ENCODE data around the gene CDC42BPA. TPM values are rescaled to one million over a fixed set of nuclear protein-coding genes. Genes with fewer than 3 reads are reported as not detected.

CDC42BPA gene
- total and polyA plus RNA-seq, 9 of the 15 experiments (the other 6 are each of a cell fraction or from before 2014, with no cell fraction given), result 8.0 to 77.5 (median 52.1) TPM

DNA sequence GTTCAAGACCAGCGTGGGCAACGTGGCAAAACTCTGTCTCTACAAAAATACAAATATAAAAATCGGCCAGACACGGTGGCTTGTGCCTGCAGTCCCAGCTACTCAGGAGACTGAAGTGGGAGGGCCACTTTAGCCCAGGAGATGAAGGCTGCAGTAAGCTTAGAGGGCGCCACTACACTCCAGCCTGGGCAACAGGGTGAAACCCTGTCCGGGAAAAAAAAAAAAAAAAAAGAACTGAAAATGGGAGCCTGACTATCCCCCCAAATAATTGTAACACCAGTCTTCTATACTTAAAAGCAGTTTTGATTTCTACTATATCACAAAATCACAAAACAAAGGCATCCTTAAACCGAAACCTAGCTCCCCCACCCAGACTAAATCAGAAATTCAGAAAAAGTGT is 60.3 kb downstream of the CDC42BPA start:
- FAIRE-seq, result no peak
- H3K4me1 ChIP-seq (replicated peaks in 1 of 2; ENCODE audit: control insufficient read depth in 2 of 2, insufficient read depth in 2 of 2, low read length in 2 of 2), result peaks cover 10 to 20% of the 10 kb centered on the region in 2 experiments; a peak in 4 of 5 replicates
- 19% methylated on average over 7 of the region's 7 CpGs for WGBS (ENCODE audit: insufficient coverage, low coverage, missing lambda C conversion rate)
- peak in 1 of 4 experiments; percentile 70 for DNase-seq (ENCODE audit: extremely low read depth in 1 of 4, low spot score in 3 of 4)
- no peak overlapping the region for H2AFZ ChIP-seq (ENCODE audit: low read depth, low read length)
- H3K4me2 ChIP-seq (ENCODE audit: insufficient read depth, low read length), result peak overlapping the region; percentile 24; the same call in 1 of the 2 replicates
- H3K36me3 ChIP-seq (ENCODE audit: control insufficient read depth, insufficient read depth, low read length), result peaks cover 7% of the 10 kb centered on the region; the same call in 2 of the 3 replicates
- CTCF ChIA-PET (ENCODE audit: low intra/inter-chr PET ratio), result no interaction called here
- H3K9me3 ChIP-seq (replicated peaks; ENCODE audit: control insufficient read depth, insufficient read depth, low read depth, low read length), result no peaks in the 10 kb centered on the region
- H3K9ac ChIP-seq (ENCODE audit: insufficient read depth in 1 of 2, low read depth in 2 of 2, low read length in 2 of 2), result no peak overlapping the region
- in situ Hi-C loops (cut with MboI), result no loop called here
- intact Hi-C loops (cut with micrococcal nuclease), result no loop called here
- H3K27me3 ChIP-seq (ENCODE audit: control insufficient read depth in 2 of 2, insufficient read depth in 2 of 2, low read length in 2 of 2), result no peaks in the 10 kb centered on the region
- no peak overlapping the region for H3K4me3 ChIP-seq
- H3K9me1 ChIP-seq (ENCODE audit: control insufficient read depth, insufficient read depth, low read length), result no peaks in the 10 kb centered on the region
- peak; percentile 79 for ATAC-seq
- no TSS peak for BruUV-seq (replicated peaks)
- no peaks in the 10 kb centered on the region for H4K20me1 ChIP-seq (replicated peaks; ENCODE audit: control insufficient read depth, insufficient read depth, low read length)
- peaks cover 96% of the 10 kb centered on the region for H3K79me2 ChIP-seq (ENCODE audit: control insufficient read depth, insufficient read depth, low read length)
- peak overlapping the region; percentile 42; the same call in 1 of the 3 replicates for H3K27ac ChIP-seq (ENCODE audit: extremely low read depth, low read depth, low read length)
- POLR2A ChIA-PET, result interaction anchor here (0.6 to 1.5 kb wide), 3 partner anchors 13 to 70 kb away, joined by 3 to 4 read pairs (median 3); no protein-coding TSS in a partner anchor
- TF ChIP-seq KDM4B (IDR thresholded peaks at IDR 0.05; ENCODE audit: borderline replicate concordance in 2 of 2, low read depth in 1 of 2), result no peak
- TF ChIP-seq, protein P1, sequence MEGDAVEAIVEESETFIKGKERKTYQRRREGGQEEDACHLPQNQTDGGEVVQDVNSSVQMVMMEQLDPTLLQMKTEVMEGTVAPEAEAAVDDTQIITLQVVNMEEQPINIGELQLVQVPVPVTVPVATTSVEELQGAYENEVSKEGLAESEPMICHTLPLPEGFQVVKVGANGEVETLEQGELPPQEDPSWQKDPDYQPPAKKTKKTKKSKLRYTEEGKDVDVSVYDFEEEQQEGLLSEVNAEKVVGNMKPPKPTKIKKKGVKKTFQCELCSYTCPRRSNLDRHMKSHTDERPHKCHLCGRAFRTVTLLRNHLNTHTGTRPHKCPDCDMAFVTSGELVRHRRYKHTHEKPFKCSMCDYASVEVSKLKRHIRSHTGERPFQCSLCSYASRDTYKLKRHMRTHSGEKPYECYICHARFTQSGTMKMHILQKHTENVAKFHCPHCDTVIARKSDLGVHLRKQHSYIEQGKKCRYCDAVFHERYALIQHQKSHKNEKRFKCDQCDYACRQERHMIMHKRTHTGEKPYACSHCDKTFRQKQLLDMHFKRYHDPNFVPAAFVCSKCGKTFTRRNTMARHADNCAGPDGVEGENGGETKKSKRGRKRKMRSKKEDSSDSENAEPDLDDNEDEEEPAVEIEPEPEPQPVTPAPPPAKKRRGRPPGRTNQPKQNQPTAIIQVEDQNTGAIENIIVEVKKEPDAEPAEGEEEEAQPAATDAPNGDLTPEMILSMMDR (IDR thresholded peaks at IDR 0.05 in 2 of 3, conservative IDR thresholded peaks at IDR 0.05 in 1 of 3; ENCODE audit: insufficient read depth in 2 of 3, low read depth in 1 of 3, low read length in 3 of 3), result peak; percentile 38 to 55 (median 49); a peak in 5 of 6 replicates
- TF ChIP-seq ZNF511 (CRISPR knock-in tag; IDR thresholded peaks at IDR 0.05), result no peak
- TF ChIP-seq STAT5A (IDR thresholded peaks at IDR 0.05; ENCODE audit: borderline replicate concordance, low read length), result no peak
- TF ChIP-seq CC2D1A (IDR thresholded peaks at IDR 0.05), result 0 out of 2 replicates have a peak, but pooled peaks have one; percentile 46
- no peak for TF ChIP-seq SMARCB1 (IDR thresholded peaks at IDR 0.05; ENCODE audit: insufficient read length, low read depth)
- TF ChIP-seq, protein P2, sequence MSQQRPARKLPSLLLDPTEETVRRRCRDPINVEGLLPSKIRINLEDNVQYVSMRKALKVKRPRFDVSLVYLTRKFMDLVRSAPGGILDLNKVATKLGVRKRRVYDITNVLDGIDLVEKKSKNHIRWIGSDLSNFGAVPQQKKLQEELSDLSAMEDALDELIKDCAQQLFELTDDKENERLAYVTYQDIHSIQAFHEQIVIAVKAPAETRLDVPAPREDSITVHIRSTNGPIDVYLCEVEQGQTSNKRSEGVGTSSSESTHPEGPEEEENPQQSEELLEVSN (IDR thresholded peaks at IDR 0.05; ENCODE audit: borderline replicate concordance in 1 of 2, extremely low read depth in 1 of 2, insufficient read depth in 1 of 2, insufficient read length in 1 of 2, low read depth in 1 of 2, low read length in 1 of 2, poor library complexity in 1 of 2, severe bottlenecking in 1 of 2), result no peak
- no peak for TF ChIP-seq ZFX (CRISPR knock-in tag; IDR thresholded peaks at IDR 0.05)
- 0 out of 2 replicates have a peak, but pooled peaks have one; percentile 12 for TF ChIP-seq SMARCA4 (IDR thresholded peaks at IDR 0.05)
- TF ChIP-seq PCBP1 (IDR thresholded peaks at IDR 0.05; ENCODE audit: low read depth, low read length, poor library complexity, severe bottlenecking), result no peak
- TF ChIP-seq NCOA6 (IDR thresholded peaks at IDR 0.05), result no peak
- no peak for TF ChIP-seq ZNF778 (CRISPR knock-in tag; IDR thresholded peaks at IDR 0.05)
- TF ChIP-seq ZNF77 (CRISPR knock-in tag; IDR thresholded peaks at IDR 0.05), result no peak
- no peak for TF ChIP-seq ZNF174 (CRISPR knock-in tag; IDR thresholded peaks at IDR 0.05)
- no peak for TF ChIP-seq NFXL1 (CRISPR knock-in tag; IDR thresholded peaks at IDR 0.05)
- no peak for TF ChIP-seq TBL1XR1 (IDR thresholded peaks at IDR 0.05; ENCODE audit: low read length in 2 of 2)
- no peak for TF ChIP-seq CBX5 (IDR thresholded peaks at IDR 0.05; ENCODE audit: borderline replicate concordance, low read depth)
- TF ChIP-seq RCOR1 (IDR thresholded peaks at IDR 0.05; ENCODE audit: borderline replicate concordance in 1 of 2, low read depth in 2 of 2, low read length in 2 of 2), result no peak
- 0 out of 2 replicates have a peak, but pooled peaks have one; percentile 17 for TF ChIP-seq CXXC5 (CRISPR knock-in tag; IDR thresholded peaks at IDR 0.05)
- TF ChIP-seq ZNF217 (CRISPR knock-in tag; IDR thresholded peaks at IDR 0.05), result no peak
- TF ChIP-seq ZNF384 (IDR thresholded peaks at IDR 0.05; ENCODE audit: low read depth, low read length), result peak; percentile 87
